Subcutaneous preadipocyte (primary cell): ENCODE measurements around the gene CASQ1. TPM values are rescaled to one million over a fixed set of nuclear protein-coding genes. Genes with fewer than 3 reads are reported as not detected.

Experiments used
- total RNA-seq: library from RNA; depleted of rRNA; stranded (reverse); fragments of >200 nt; gene quantifications from 2 replicates; pipeline ENCODE4 v1.2.3, GENCODE V29; 2012

CASQ1 gene
- not detected in 2 replicates for total RNA-seq

GRCh38 chr1:160189649-160190625 is at the start of gene CASQ1:
Gene CASQ1 (plus strand): TSS chr1:160190575. CDS start chr1:160190752, 177 bp downstream.

GRCh38 chr1:160151303-160151702 is 39.1 kb upstream of the CASQ1 start, which contains the start of gene ATP1A4:
Gene ATP1A4 (plus strand): TSS chr1:160151603. CDS start chr1:160152041, 438 bp downstream.

GRCh38 chr1:160205242-160206035 is 15.1 kb downstream of the CASQ1 start, which contains the start of gene PEA15:
Gene PEA15 (plus strand): TSS chr1:160205384. CDS start chr1:160211545, 6,161 bp downstream.

Other genes with a start within 250 kb of the CASQ1 start
- not detected in 2 replicates for gene IGSF9, start 245.0 kb upstream of the CASQ1 start, total RNA-seq
- gene SLAMF9, start 236.3 kb upstream of the CASQ1 start, total RNA-seq, result not detected in 2 replicates
- gene PIGM, start 158.6 kb upstream of the CASQ1 start, total RNA-seq, result 5.1 and 6.6 TPM in 2 replicates
- not detected in 2 replicates for gene KCNJ10, start 120.4 kb upstream of the CASQ1 start, total RNA-seq
- under 0.01 TPM in 1 of 2 replicates, not detected in the other for gene KCNJ9, start 109.0 kb upstream of the CASQ1 start, total RNA-seq
- gene IGSF8, start 92.0 kb upstream of the CASQ1 start, total RNA-seq, result 11.5 and 14.3 TPM in 2 replicates
- not detected in 2 replicates for gene ATP1A2, start 74.8 kb upstream of the CASQ1 start, total RNA-seq
- not detected in 2 replicates for gene ATP1A4, start 39.0 kb upstream of the CASQ1 start, total RNA-seq
- gene PEA15, start 14.8 kb downstream of the CASQ1 start, total RNA-seq, result 67.1 and 80.8 TPM in 2 replicates
- 77.2 and 85.2 TPM in 2 replicates for gene DCAF8, start 72.0 kb downstream of the CASQ1 start, total RNA-seq
- 54.4 and 58.8 TPM in 2 replicates for gene PEX19, start 94.6 kb downstream of the CASQ1 start, total RNA-seq
- gene COPA, start 152.7 kb downstream of the CASQ1 start, total RNA-seq, result 199 and 249 TPM in 2 replicates
- gene NCSTN, start 152.8 kb downstream of the CASQ1 start, total RNA-seq, result 107 and 115 TPM in 2 replicates
- gene NHLH1, start 176.5 kb downstream of the CASQ1 start, total RNA-seq, result 0.20 TPM in 1 of 2 replicates, not detected in the other
- under 0.01 TPM in 1 of 2 replicates, not detected in the other for gene VANGL2, start 210.0 kb downstream of the CASQ1 start, total RNA-seq